ENCODE data around the gene RXFP1.

RXFP1 gene

DNA sequence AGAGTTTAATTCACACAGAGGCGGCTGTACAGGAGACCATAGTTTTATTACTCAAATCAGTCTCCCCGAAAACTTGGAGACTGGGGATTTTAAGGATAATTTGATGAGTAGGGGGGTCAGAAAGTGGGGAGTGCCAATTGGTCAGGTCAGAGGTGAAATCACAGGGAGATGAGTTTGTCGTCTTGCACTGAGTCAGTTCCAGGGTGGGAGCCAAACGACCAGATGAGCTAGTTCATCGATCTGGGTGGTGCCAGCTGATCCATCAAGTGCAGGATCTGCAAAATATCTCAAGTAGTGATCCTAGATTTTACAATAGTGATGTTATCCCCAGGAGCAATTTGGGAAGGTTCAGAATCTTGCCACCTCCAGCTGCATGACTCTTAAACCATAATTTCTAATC, 154.4 kb downstream of the RXFP1 start:
- no peak for DNase-seq

DNA sequence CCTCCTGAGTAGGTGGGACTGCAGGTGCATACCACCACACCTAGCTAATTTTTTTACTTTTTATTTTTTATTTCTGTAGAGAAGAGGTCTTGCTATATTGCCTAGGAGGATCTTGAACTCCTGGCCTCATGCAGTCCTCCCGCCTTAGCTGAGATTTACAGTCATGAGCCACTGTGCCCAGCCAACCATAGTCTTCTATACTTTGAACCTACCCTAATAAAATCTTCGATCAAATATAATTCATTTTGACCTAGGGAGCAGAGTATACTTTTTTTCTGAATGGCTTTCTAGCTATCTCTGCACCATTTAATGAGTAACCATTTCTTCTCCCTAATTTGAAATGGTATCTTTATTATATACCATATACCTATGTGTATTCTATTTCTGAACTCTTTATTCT, 157.1 kb downstream of the RXFP1 start:
- no peak for DNase-seq

DNA sequence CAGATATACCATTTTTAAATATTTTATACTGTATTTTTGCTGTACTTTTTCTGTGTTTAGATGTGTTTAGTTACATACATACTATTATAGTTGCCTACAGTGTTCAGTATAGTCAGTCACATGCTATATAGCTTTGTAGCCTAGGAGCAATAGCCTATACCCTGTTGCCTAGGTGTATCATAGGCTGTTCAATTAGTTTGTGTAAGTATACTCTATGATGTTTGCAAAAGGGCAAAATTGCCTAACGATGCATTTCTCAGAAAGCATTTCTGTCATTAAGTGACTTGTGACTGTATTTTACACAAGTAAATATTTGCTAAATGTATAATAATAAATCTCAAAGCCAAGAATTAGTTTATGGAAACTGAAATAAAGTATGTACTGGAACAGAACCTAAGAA, 159.9 kb downstream of the RXFP1 start:
- no peak for DNase-seq

DNA sequence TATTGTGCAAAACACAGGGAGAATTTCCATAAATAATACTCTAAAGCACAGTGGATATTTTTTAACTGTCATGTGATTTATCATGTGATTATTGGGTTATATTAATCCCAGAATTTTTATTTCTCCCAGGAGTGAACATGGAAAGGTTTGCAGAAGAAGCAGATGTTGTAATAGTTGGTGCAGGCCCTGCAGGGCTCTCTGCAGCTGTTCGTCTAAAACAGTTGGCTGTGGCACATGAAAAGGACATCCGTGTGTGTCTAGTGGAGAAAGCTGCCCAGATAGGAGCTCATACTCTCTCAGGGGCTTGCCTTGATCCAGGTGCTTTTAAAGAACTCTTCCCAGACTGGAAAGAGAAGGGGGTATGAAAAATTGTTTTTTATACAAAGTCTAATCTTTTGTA, 160.4 kb downstream of the RXFP1 start:
- DNase-seq = no peak

DNA sequence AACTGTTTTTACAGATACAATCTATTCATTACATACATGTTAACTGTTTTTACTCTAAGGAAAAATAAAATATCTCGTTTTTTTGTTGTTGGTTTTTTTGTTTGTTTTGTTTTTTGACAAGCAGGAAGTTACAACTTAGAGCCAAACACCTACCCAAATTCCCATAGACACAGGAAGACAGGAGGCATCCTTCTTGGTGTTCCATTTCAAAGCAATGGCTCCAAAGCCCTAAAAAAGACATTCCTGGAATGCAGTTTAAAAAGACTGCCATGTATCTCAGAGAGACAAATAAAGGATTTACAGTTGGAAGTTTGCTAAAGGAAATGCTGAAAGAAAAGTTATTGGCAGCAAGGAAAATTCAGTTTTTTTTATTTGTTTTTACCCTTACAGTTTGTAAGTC, 167.1 kb downstream of the RXFP1 start:
- no peak for DNase-seq
